ENCODE results near the gene USB1. TPM values are rescaled to one million over a fixed set of nuclear protein-coding genes. Genes with fewer than 3 reads are reported as not detected.

Gene USB1
- total and polyA plus RNA-seq, 4 donors = 8.9 to 40.7 (median 28.3) TPM

- TF ChIP-seq YY1 (IDR thresholded peaks at IDR 0.05) = no peak
- 83% methylated on average over 10 of the region's 10 CpGs for WGBS
- Histone ChIP-seq H3K27me3 (ENCODE audit: control insufficient read depth in 4 of 4, insufficient read depth in 4 of 4, low read length in 3 of 4) (no peaks in the 10 kb centered on the region), H3K36me3 (ENCODE audit: control insufficient read depth in 4 of 4, insufficient read depth in 3 of 4, low read depth in 1 of 4, low read length in 3 of 4) (no peaks in the 10 kb centered on the region), H3K9me3 (ENCODE audit: control insufficient read depth in 4 of 4, low read length in 3 of 4) (no peaks in the 10 kb centered on the region), H3K27ac (ENCODE audit: low read depth in 1 of 2, low read length in 2 of 2) (no peak overlapping the region), H3K4me1 (ENCODE audit: control insufficient read depth in 4 of 4, insufficient read depth in 4 of 4, low read length in 3 of 4) (no peaks in the 10 kb centered on the region), H3K4me3 (ENCODE audit: low read depth in 1 of 3, low read length in 3 of 3) (no peak overlapping the region), H3K9ac (ENCODE audit: low read depth in 1 of 2, low read length in 2 of 2) (no peak overlapping the region)
- no peak for DNase-seq (ENCODE audit: low spot score)
These were observed 37.0 kb upstream of the USB1 start for GRCh38 chr16:57964157-57964700.

GRCh38 chr16:57966204-57966771 is 34.9 kb upstream of the USB1 start:
- no peaks in the 10 kb centered on the region for H3K36me3 ChIP-seq (ENCODE audit: control insufficient read depth in 4 of 4, insufficient read depth in 3 of 4, low read depth in 1 of 4, low read length in 3 of 4)
- no peak for DNase-seq (ENCODE audit: low spot score)
- WGBS = 76% methylated on average over 4 of the region's 4 CpGs

More at GRCh38 chr16:57966204-57966771, 34.9 kb upstream of the USB1 start:
- TF ChIP-seq YY1 (IDR thresholded peaks at IDR 0.05) = no peak
- TF ChIP-seq ZBTB33 (IDR thresholded peaks at IDR 0.05) = no peak
- no peak for TF ChIP-seq FOXA2 (IDR thresholded peaks at IDR 0.05)
- TF ChIP-seq REST (IDR thresholded peaks at IDR 0.05) = no peak
- no peak for TF ChIP-seq RXRA (IDR thresholded peaks at IDR 0.05)
- no peak for TF ChIP-seq TAF1 (conservative IDR thresholded peaks at IDR 0.05)
- no peak for TF ChIP-seq FOXA1 (IDR thresholded peaks at IDR 0.05)
- TF ChIP-seq RAD21 (IDR thresholded peaks at IDR 0.05) = no peak
- TF ChIP-seq HNF4G (IDR thresholded peaks at IDR 0.05) = no peak
- no peak for TF ChIP-seq GABPA (IDR thresholded peaks at IDR 0.05 in 1 of 2, conservative IDR thresholded peaks at IDR 0.05 in 1 of 2)
- no peak for TF ChIP-seq HNF4A (conservative IDR thresholded peaks at IDR 0.05)
- no peak for TF ChIP-seq NR2F2 (IDR thresholded peaks at IDR 0.05)
- no peak for TF ChIP-seq JUND (IDR thresholded peaks at IDR 0.05)
- H3K27ac ChIP-seq (ENCODE audit: low read depth in 1 of 2, low read length in 2 of 2) = no peak overlapping the region
- H3K9me3 ChIP-seq (ENCODE audit: control insufficient read depth in 4 of 4, low read length in 3 of 4) = no peaks in the 10 kb centered on the region
- H3K4me1 ChIP-seq (ENCODE audit: control insufficient read depth in 4 of 4, insufficient read depth in 4 of 4, low read length in 3 of 4) = no peaks in the 10 kb centered on the region
- H3K27me3 ChIP-seq (ENCODE audit: control insufficient read depth in 4 of 4, insufficient read depth in 4 of 4, low read length in 3 of 4) = no peaks in the 10 kb centered on the region
- H3K9ac ChIP-seq (ENCODE audit: low read depth in 1 of 2, low read length in 2 of 2) = no peak overlapping the region
- H3K4me3 ChIP-seq (ENCODE audit: low read depth in 1 of 3, low read length in 3 of 3) = no peak overlapping the region

All from liver (tissue), 9 donors.